ENCODE measurements around the gene LZTS3.

LZTS3 gene

GRCh38 chr20:3115190-3116107 lies 57.9 kb downstream of the LZTS3 start:
- DNase-seq = peak in 20 of 51 donors; percentile 1 to 53 (median 22)
